CD8-positive, alpha-beta memory T cell (primary cell): ENCODE measurements around the gene MTOR. TPM values are rescaled to one million over a fixed set of nuclear protein-coding genes. Genes with fewer than 3 reads are reported as not detected.
"Not testable (repeated sequence)": the region's sequence is repeated elsewhere in the genome, so short reads cannot be mapped to it uniquely, and the experiment has no call there.

ENCODE experiments used
- CTCF ChIA-PET: fragments of 350-600 bp; sonication (Branson Sonifier 250); formaldehyde crosslinking; loops from one replicate; lab custom pipeline; 2021; ENCODE audit warnings: antibody characterized with exemption; lab: Charles Lee
- POLR2A ChIA-PET: fragments of 350-600 bp; sonication (Branson Sonifier 250); formaldehyde crosslinking; loops from one replicate; lab custom pipeline; 2021; ENCODE audit warnings: antibody characterized with exemption; lab: Charles Lee
- DNase-seq, 5 donors: peaks; one replicate each; pipeline versions ENCODE4 v3.0.0 to v3.0.0-alpha.2; 2020 to 2022; ENCODE audit warnings: mixed read lengths in 1 of 5
- H3K27ac ChIP-seq: one replicate; pipeline ENCODE4 v1.7.0; 2013; ENCODE audit warnings: low read depth, mild to moderate bottlenecking, low read length, moderate library complexity
- H3K27me3 ChIP-seq: 2 replicates; pipeline ENCODE4 v1.7.0; 2013; ENCODE audit warnings: low read length, mild to moderate bottlenecking; ENCODE audit not compliant: insufficient read depth, poor library complexity, severe bottlenecking
- H3K36me3 ChIP-seq: 2 replicates; pipeline ENCODE4 v1.7.0; 2013; ENCODE audit warnings: mild to moderate bottlenecking, low read length, moderate library complexity; ENCODE audit not compliant: insufficient read depth
- H3K4me1 ChIP-seq: 2 replicates; pipeline ENCODE4 v1.7.0; 2013; ENCODE audit warnings: mild to moderate bottlenecking, low read length, moderate library complexity; ENCODE audit not compliant: insufficient read depth
- H3K4me3 ChIP-seq: 2 replicates; pipeline ENCODE4 v1.7.0; 2013; ENCODE audit warnings: mild to moderate bottlenecking, low read length
- H3K9me3 ChIP-seq: 2 replicates; pipeline ENCODE4 v1.7.0; 2013; ENCODE audit warnings: mild to moderate bottlenecking, low read length
- H3K27ac Mint-ChIP-seq, 8 donors: one replicate each; pipeline ENCODE4 v1.8.0; 2020 to 2021; ENCODE audit warnings: mixed read lengths in 8 of 8, mild to moderate bottlenecking in 6 of 8, inconsistent platforms in 3 of 8, moderate library complexity in 3 of 8
- H3K27me3 Mint-ChIP-seq, 2 donors: one replicate each; pipeline ENCODE4 v1.8.0; 2020 to 2021; ENCODE audit warnings: mixed read lengths in 2 of 2, mild to moderate bottlenecking in 1 of 2, moderate library complexity in 1 of 2
- H3K36me3 Mint-ChIP-seq, 3 donors: one replicate each; pipeline ENCODE4 v1.8.0; 2020 to 2021; ENCODE audit warnings: mixed read lengths in 3 of 3, inconsistent platforms in 1 of 3, mild to moderate bottlenecking in 1 of 3
- H3K4me1 Mint-ChIP-seq, 3 donors: one replicate each; pipeline ENCODE4 v1.8.0; 2020 to 2021; ENCODE audit warnings: mixed read lengths in 3 of 3, inconsistent platforms in 1 of 3, mild to moderate bottlenecking in 1 of 3
- H3K4me3 Mint-ChIP-seq, 7 donors: one replicate each; pipeline ENCODE4 v1.8.0; 2020 to 2021; ENCODE audit warnings: mixed read lengths in 7 of 7, mild to moderate bottlenecking in 6 of 7, moderate library complexity in 4 of 7, inconsistent platforms in 2 of 7
- H3K9me3 Mint-ChIP-seq, 5 donors: one replicate each; pipeline ENCODE4 v1.8.0; 2020 to 2022; ENCODE audit warnings: mixed read lengths in 5 of 5, mild to moderate bottlenecking in 3 of 5, moderate library complexity in 2 of 5, inconsistent platforms in 1 of 5
- polyA plus RNA-seq: library from polyadenylated mRNA; unstranded; fragments of 300-500 nt; fragmentation: Illumina TruSeq; gene quantifications from one replicate; pipeline ENCODE4 v1.2.3, GENCODE V29; 2021
- total RNA-seq, 2 experiments: library from RNA; stranded (reverse); gene quantifications; one replicate each; pipeline ENCODE4 v1.2.3, GENCODE V29; 2021

MTOR gene
- total and polyA plus RNA-seq, 3 experiments from 2014 or later, result 8.0 to 55.2 (median 53.9) TPM

DNA sequence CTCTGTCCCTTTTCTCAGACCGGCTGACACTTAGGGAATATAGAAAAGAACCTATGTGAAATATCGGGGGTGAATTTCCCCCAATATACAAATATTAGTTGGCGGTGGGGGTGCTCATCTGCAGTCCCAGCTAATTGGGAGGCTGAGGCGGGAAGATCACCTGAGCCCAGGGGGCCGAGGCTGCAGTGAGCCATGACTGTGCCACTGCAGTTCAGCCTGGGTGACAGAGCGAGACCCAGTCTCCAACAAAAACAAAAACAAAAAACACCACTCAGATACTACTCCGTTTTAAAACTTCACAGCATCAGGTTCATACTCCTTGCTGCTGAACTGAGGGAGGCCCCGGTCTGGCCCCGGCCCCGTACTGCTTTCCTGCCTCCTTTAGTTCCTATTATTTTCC lies 156.8 kb downstream of the MTOR start:
- Mint-ChIP-seq H3K27ac (peak overlapping the region in 2 of 8 donors; percentile 50 to 62), H3K4me1 (peaks cover 0 to 5% (median 3%) of the 10 kb centered on the region in 3 donors), H3K36me3 (peaks cover 0 to 49% (median 19%) of the 10 kb centered on the region in 3 donors), H3K27me3 (no peaks in the 10 kb centered on the region), H3K9me3 (no peaks in the 10 kb centered on the region), H3K4me3 (peak overlapping the region in 1 of 7 donors; percentile 18)
- Histone ChIP-seq H3K27me3 (no peaks in the 10 kb centered on the region), H3K4me1 (no peaks in the 10 kb centered on the region), H3K36me3 (peaks cover 21% of the 10 kb centered on the region), H3K4me3 (no peak overlapping the region), H3K27ac (no peak overlapping the region), H3K9me3 (no peaks in the 10 kb centered on the region)
- CTCF ChIA-PET, result interaction anchor here (0.6 kb wide), 1 partner anchor 10 kb away, joined by 3 read pairs; no protein-coding TSS in a partner anchor
- no peak for DNase-seq
- POLR2A ChIA-PET, result no interaction called here

DNA sequence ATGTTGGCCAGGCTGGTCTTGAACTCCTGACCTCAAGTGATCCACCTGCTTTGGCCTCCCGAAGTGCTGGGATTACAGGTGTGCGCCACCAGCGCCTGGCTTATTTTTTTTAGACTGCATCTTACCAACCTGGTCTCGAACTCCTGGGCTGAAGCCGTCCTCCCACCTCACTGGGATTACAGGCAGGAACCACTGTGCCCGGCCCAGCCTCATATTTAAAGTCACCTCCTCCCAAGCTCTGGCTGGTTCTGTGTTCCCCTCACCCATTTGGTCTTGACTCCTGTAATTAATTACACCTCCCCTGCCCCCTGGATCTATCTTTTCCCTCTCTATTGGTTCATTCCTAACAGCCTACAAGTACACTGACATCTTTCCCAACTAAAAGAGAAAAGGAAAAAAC lies 161.0 kb downstream of the MTOR start:
- Mint-ChIP-seq H3K27me3 (no peaks in the 10 kb centered on the region), H3K4me3 (peak overlapping the region; percentile 21 to 82 (median 60)), H3K9me3 (no peaks in the 10 kb centered on the region), H3K4me1 (peaks cover 19 to 26% (median 20%) of the 10 kb centered on the region in 3 donors), H3K27ac (peak overlapping the region in 5 of 8 donors; percentile 24 to 91 (median 57)), H3K36me3 (peaks cover 0 to 31% (median 6%) of the 10 kb centered on the region in 3 donors)
- no peak for DNase-seq
- Histone ChIP-seq H3K27ac (no peak overlapping the region), H3K9me3 (no peaks in the 10 kb centered on the region), H3K36me3 (peaks cover 10% of the 10 kb centered on the region), H3K4me1 (peaks cover 18% of the 10 kb centered on the region), H3K4me3 (no peak overlapping the region), H3K27me3 (no peaks in the 10 kb centered on the region)
- ChIA-PET POLR2A (no interaction called here), CTCF (interaction anchor here (1.5 kb wide), 1 partner anchor 42 kb away, joined by 3 read pairs; the partner anchor contains the start of gene SRM)

DNA sequence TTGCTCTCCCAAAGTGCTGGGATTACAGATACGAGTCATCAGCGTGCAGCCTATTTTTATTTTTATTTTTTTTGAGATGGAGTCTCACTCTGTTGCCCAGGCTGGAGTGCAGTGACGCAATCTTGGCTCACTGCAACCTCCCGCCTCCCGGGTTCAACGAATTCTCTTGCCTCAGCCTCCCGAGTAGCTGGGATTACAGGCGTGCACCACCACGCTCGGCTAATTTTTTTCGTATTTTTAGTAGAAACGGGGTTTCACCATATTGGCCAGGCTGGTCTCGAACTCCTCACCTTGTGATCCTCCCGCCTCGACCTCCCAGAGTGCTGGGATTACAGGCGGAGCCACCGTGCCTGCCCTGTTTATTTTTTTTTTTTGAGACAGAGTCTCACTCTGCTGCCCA lies 161.5 kb downstream of the MTOR start:
- H3K27me3 ChIP-seq, H3K36me3 ChIP-seq, H3K4me3 ChIP-seq, H3K27me3 Mint-ChIP-seq, POLR2A ChIA-PET, H3K27ac Mint-ChIP-seq, H3K9me3 Mint-ChIP-seq, DNase-seq, H3K27ac ChIP-seq, H3K9me3 ChIP-seq: not testable (repeated sequence)
- H3K4me1 ChIP-seq, result peaks cover 18% of the 10 kb centered on the region
- peaks cover 19 to 26% (median 20%) of the 10 kb centered on the region in 3 donors for H3K4me1 Mint-ChIP-seq
- H3K36me3 Mint-ChIP-seq, result peaks cover 0 to 30% (median under 1%) of the 10 kb centered on the region in 3 donors
- peak overlapping the region in 3 of 7 donors; percentile 16 to 72 (median 60) for H3K4me3 Mint-ChIP-seq
- CTCF ChIA-PET, result interaction anchor here (1.5 kb wide), 1 partner anchor 41 kb away, joined by 3 read pairs; the partner anchor contains the start of gene SRM

DNA sequence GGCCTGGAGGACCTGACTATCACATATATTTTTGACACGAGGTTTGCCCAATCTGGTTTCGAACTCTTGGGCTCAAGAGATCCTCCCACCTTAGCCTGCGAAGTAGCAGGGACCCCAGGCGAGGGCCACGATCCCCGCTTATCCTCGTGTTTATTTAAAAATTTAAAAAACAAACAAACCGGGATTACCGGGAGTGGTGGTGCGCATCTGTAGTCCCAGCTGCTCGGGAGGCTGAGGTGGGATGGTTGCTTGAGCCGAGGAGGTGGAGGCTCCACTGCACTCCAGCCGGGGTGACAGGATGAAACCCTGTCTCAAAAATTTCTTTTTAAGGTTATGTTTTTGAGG lies 162.2 kb downstream of the MTOR start:
- H3K4me3 ChIP-seq, result peak overlapping the region; percentile 83
- Mint-ChIP-seq H3K27ac (peak overlapping the region; percentile 90 to 96 (median 96)), H3K4me1 (peaks cover 19 to 26% (median 20%) of the 10 kb centered on the region in 3 donors), H3K4me3 (peak overlapping the region; percentile 90 to 98 (median 93)), H3K9me3 (no peaks in the 10 kb centered on the region), H3K27me3 (no peaks in the 10 kb centered on the region), H3K36me3 (peaks cover 0 to 28% (median 4%) of the 10 kb centered on the region in 3 donors)
- H3K27ac ChIP-seq, result peak overlapping the region; percentile 94
- no peaks in the 10 kb centered on the region for H3K27me3 ChIP-seq
- ChIA-PET POLR2A (interaction anchor here (1.0 to 1.7 kb wide), 3 partner anchors 24 to 88 kb away, joined by 3 to 9 read pairs (median 3); partner anchors contain the start of gene TARDBP), CTCF (interaction anchor here (4.2 kb wide), 1 partner anchor 63 kb away, joined by 32 read pairs; no protein-coding TSS in a partner anchor)
- H3K4me1 ChIP-seq, result peaks cover 18% of the 10 kb centered on the region
- no peaks in the 10 kb centered on the region for H3K9me3 ChIP-seq
- H3K36me3 ChIP-seq, result peaks cover 15% of the 10 kb centered on the region
- DNase-seq, result no peak

DNA sequence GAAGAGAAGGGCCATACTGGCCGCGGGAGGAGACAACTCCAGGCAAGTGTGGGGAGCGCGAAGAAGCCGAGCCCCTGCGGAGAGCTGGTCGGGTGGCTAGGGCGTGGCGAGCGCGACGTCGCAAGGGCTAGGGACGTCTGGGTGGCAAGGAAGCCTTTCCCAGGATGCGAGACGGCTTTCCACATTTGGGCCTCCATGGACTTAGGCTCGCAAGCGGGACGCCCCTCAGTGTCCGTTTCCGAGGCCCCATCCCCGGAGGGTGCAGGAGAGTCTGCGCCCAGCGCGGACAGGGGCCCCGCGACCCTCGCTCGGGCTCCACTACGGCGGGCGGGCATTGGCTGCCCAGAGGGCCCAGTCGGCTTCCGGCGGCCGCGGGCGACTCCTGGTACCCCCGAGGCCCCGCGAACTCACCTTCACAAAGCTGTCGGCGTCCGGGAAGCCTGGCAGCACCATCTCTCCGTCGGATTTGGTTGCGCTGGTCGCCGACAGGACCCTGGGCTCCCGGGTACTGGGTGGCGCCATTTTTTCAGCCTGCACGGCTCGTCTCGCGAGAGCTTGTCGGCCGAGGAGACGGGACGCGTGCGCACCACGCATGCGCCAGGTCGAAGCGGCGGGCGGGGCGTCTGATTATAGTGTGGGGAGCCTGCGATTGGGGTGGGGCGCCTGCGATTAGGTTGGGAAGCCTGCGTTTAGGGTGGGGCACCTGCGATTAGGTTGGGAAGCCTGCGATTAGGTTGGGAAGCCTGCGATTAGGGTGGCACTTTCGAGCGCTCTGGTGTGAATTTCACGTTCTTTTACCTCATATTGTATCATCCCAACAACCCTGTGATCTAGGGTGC lies 162.8 kb downstream of the MTOR start, which contains the start of gene EXOSC10:
Gene EXOSC10 (minus strand): TSS at position 560 of the 839 bp plus-strand sequence. CDS start 38 bp downstream, at position 522.
- H3K27ac Mint-ChIP-seq, result peak within 1 kb of the TSS; percentile 90 to 96 (median 96)
- peak within 1 kb of the TSS; percentile 94 for H3K27ac ChIP-seq
- H3K9me3 ChIP-seq, result no peaks in the 10 kb centered on the region
- H3K4me1 ChIP-seq, result peaks cover 18% of the 10 kb centered on the region
- POLR2A ChIA-PET, result interaction anchor here (0.8 to 1.7 kb wide), 4 partner anchors 23 to 87 kb away, joined by 3 to 9 read pairs (median 3); partner anchors contain the start of genes SRM and TARDBP
- H3K4me3 ChIP-seq, result peak within 1 kb of the TSS; percentile 83
- H3K27me3 ChIP-seq, result no peaks in the 10 kb centered on the region
- CTCF ChIA-PET, result interaction anchor here (1.3 to 4.2 kb wide), 3 partner anchors 11 to 620 kb away, joined by 3 to 32 read pairs (median 4); no protein-coding TSS in a partner anchor
- peaks cover 0 to 28% (median 4%) of the 10 kb centered on the region in 3 donors for H3K36me3 Mint-ChIP-seq
- H3K9me3 Mint-ChIP-seq, result no peaks in the 10 kb centered on the region
- peak within 1 kb of the TSS; percentile 90 to 98 (median 93) for H3K4me3 Mint-ChIP-seq
- peaks cover 19 to 26% (median 20%) of the 10 kb centered on the region in 3 donors for H3K4me1 Mint-ChIP-seq
- H3K36me3 ChIP-seq, result peaks cover 15% of the 10 kb centered on the region
- no peaks in the 10 kb centered on the region for H3K27me3 Mint-ChIP-seq
- peak; percentile 92 to 96 (median 95) for DNase-seq

DNA sequence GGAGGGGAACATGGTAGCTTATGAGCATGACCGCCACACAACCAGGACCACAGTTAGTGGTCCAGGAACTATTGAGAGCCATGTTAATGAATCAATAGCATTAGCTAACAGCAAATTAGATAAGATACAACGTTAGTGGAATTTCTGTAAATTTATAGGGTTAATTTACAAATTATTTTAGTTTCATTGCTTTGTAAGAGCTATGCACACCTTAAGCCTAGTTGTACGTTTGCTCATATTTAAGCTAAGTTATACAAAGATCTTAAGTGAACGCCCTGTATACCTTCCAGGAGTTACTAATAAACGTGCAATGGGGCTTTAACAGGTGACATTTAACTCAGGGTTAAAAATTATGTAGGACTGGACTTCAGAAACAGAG lies 163.4 kb downstream of the MTOR start:
- Mint-ChIP-seq H3K27me3 (no peaks in the 10 kb centered on the region), H3K4me3 (peak overlapping the region; percentile 90 to 98 (median 93)), H3K9me3 (no peaks in the 10 kb centered on the region), H3K27ac (peak overlapping the region; percentile 90 to 96 (median 94)), H3K4me1 (peaks cover 19 to 26% (median 20%) of the 10 kb centered on the region in 3 donors), H3K36me3 (peaks cover 0 to 28% (median 4%) of the 10 kb centered on the region in 3 donors)
- Histone ChIP-seq H3K27me3 (no peaks in the 10 kb centered on the region), H3K27ac (peak overlapping the region; percentile 94), H3K4me1 (peaks cover 18% of the 10 kb centered on the region), H3K4me3 (peak overlapping the region; percentile 83), H3K9me3 (no peaks in the 10 kb centered on the region), H3K36me3 (peaks cover 15% of the 10 kb centered on the region)
- CTCF ChIA-PET, result interaction anchor here (1.3 to 4.2 kb wide), 3 partner anchors 10 to 621 kb away, joined by 3 to 32 read pairs (median 4); no protein-coding TSS in a partner anchor
- DNase-seq, result no peak
- POLR2A ChIA-PET, result interaction anchor here (0.8 to 1.7 kb wide), 3 partner anchors 23 to 39 kb away, joined by 3 to 9 read pairs (median 3); partner anchors contain the start of gene SRM

DNA sequence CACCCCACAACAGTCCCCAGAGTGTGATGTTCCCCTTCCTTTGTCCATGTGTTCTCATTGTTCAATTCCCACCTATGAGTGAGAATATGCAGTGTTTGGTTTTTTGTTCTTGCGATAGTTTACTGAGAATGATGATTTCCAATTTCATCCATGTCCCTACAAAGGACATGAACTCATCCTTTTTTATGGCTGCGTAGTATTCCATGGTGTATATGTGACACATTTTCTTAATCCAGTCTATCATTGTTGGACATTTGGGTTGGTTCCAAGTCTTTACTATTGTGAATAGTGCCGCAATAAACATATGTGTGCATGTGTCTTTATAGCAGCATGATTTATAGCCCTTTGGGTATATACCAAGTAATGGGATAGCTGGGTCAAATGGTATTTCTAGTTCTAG lies 178.6 kb downstream of the MTOR start:
- H3K27ac Mint-ChIP-seq, result not testable (repeated sequence)
- peaks cover 16 to 69% (median 18%) of the 10 kb centered on the region in 3 donors for H3K36me3 Mint-ChIP-seq

More for the DNA sequence above, 178.6 kb downstream of the MTOR start:
- H3K27me3 Mint-ChIP-seq, H3K4me3 Mint-ChIP-seq, POLR2A ChIA-PET, H3K9me3 Mint-ChIP-seq, DNase-seq, H3K27me3 ChIP-seq, H3K4me1 Mint-ChIP-seq, H3K4me1 ChIP-seq, H3K4me3 ChIP-seq, H3K27ac ChIP-seq, H3K9me3 ChIP-seq, CTCF ChIA-PET: not testable (repeated sequence)
- peaks cover 50% of the 10 kb centered on the region for H3K36me3 ChIP-seq
